SU-DHL-6 (cell line): Measurements from ENCODE around the gene LSM3.
A peak's percentile ranks its signal among the peaks of the same experiment; 100 is the strongest.

Source experiments
- H2AFZ ChIP-seq: fragments of 200-600 bp; sonication (generic); 2 replicates; pipeline ENCODE4 v1.6.1; 2014; ENCODE audit warnings: low read depth, mild to moderate bottlenecking, moderate library complexity, mixed read lengths, antibody characterized with exemption, low read length; ENCODE audit not compliant: severe bottlenecking
- H3F3A ChIP-seq: fragments of 200-600 bp; shearing (Covaris generic); 2 replicates; pipeline ENCODE4 v1.6.0; 2016; ENCODE audit warnings: antibody characterized with exemption, mild to moderate bottlenecking; ENCODE audit not compliant: insufficient read depth
- H3K27ac ChIP-seq: fragments of 200-600 bp; sonication (generic); 2 replicates; pipeline ENCODE4 v1.5.1; 2016; ENCODE audit warnings: low read depth, mild to moderate bottlenecking, low read length, moderate library complexity, mixed read lengths
- H3K27me3 ChIP-seq: fragments of 200-600 bp; sonication (generic), shearing (Covaris generic); 2 replicates; pipeline ENCODE4 v1.6.0; 2014; ENCODE audit warnings: mild to moderate bottlenecking, low read length
- H3K36me3 ChIP-seq: fragments of 200-600 bp; sonication (generic); 2 replicates; pipeline ENCODE4 v1.6.1; 2014; ENCODE audit warnings: mild to moderate bottlenecking, low read length, mixed read lengths
- H3K4me2 ChIP-seq: fragments of 300-600, 200-600 bp; shearing (Covaris generic), sonication (generic); 2 replicates; pipeline ENCODE4 v1.6.0; 2014; ENCODE audit warnings: low read length, low read depth, mild to moderate bottlenecking; ENCODE audit not compliant: poor library complexity, severe bottlenecking
- H3K4me3 ChIP-seq: fragments of 200-600 bp; sonication (generic); 2 replicates; pipeline ENCODE4 v1.5.1; 2014; ENCODE audit warnings: antibody characterized with exemption, low read length, mild to moderate bottlenecking, mixed read lengths; ENCODE audit not compliant: insufficient read depth, poor library complexity, severe bottlenecking
- H3K79me2 ChIP-seq: fragments of 200-600 bp; sonication (generic); 2 replicates; pipeline ENCODE4 v1.6.1; 2014; ENCODE audit warnings: mild to moderate bottlenecking, low read length, moderate library complexity; ENCODE audit not compliant: insufficient read depth
- H3K9ac ChIP-seq: fragments of 200-600 bp; sonication (generic); 2 replicates; pipeline ENCODE4 v1.7.0; 2014; ENCODE audit warnings: mild to moderate bottlenecking, low read length
- H3K9me2 ChIP-seq: fragments of 200-600 bp; sonication (generic); replicated peaks from 2 replicates; pipeline ENCODE4 v1.6.1; 2014; ENCODE audit warnings: low read length; ENCODE audit not compliant: insufficient read depth
- H3K9me3 ChIP-seq: fragments of 200-600 bp; sonication (generic); 2 replicates; pipeline ENCODE4 v1.6.1; 2014; ENCODE audit warnings: low read length, mixed read lengths; ENCODE audit not compliant: insufficient read depth
- H4K20me1 ChIP-seq: fragments of 200-600 bp; sonication (generic); 2 replicates; pipeline ENCODE4 v1.6.1; 2014; ENCODE audit warnings: low read depth, mild to moderate bottlenecking, antibody characterized with exemption, low read length, moderate library complexity, mixed read lengths
- CTCF ChIP-seq: fragments of 200-600 bp; sonication (generic); IDR thresholded peaks from one replicate; pipeline ENCODE4 v1.5.1; 2017; ENCODE audit warnings: antibody characterized with exemption, mild to moderate bottlenecking, low read length, moderate library complexity; ENCODE audit not compliant: insufficient read depth, poor library complexity, severe bottlenecking
- EZH2phosphoT487 ChIP-seq: fragments of 200-600 bp; sonication (generic), shearing (Covaris generic); conservative IDR thresholded peaks from 2 replicates; pipeline ENCODE4 v1.6.1; 2018; ENCODE audit warnings: mild to moderate bottlenecking, antibody characterized with exemption, low read length, moderate library complexity, mixed read lengths

Gene LSM3

GRCh38 chr3:14179114-14179465 is 473 bp downstream of the LSM3 start:
- H2AFZ ChIP-seq, result peak overlapping the region; percentile 76
- H3K79me2 ChIP-seq, result peaks cover 83% of the 10 kb centered on the region

DNA sequence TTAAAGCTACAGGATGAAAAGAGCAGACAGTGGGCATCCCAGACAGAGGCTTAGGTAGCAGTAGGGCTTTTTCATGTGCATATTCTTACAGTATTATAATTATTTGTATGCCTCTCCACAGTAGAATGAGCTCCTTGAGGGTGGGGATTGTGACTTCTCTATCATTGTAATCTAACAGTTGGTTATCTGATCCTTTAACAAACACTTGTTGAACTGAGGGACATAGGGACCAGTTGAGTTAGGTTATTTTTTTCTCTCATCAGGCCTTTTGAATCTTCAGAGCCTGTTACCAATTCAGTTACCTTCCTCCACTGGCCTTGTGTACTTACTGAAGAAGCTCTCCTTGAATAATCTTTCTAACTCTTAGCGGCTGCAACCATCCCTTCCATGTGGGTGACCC is 1.2 kb downstream of the LSM3 start:
- Histone ChIP-seq H2AFZ (no peak overlapping the region), H3K9me2 (no peaks in the 10 kb centered on the region), H3K4me2 (peak overlapping the region; percentile 91), H3F3A (peaks cover 12% of the 10 kb centered on the region), H3K9me3 (no peaks in the 10 kb centered on the region), H3K27me3 (no peaks in the 10 kb centered on the region), H3K9ac (peak overlapping the region; percentile 87), H3K79me2 (peaks cover 76% of the 10 kb centered on the region), H3K4me3 (peak overlapping the region; percentile 87), H3K36me3 (peaks cover 27% of the 10 kb centered on the region), H4K20me1 (peaks cover 6% of the 10 kb centered on the region; the same call in 1 of the 2 replicates), H3K27ac (no peak overlapping the region)
- TF ChIP-seq CTCF (no peak), EZH2phosphoT487 (no peak)

More at GRCh38 chr3:14179114-14179465, 473 bp downstream of the LSM3 start:
- Histone ChIP-seq H3K27ac (0 out of 2 replicates have a peak overlapping the region, but pooled peaks have one; percentile 14), H4K20me1 (peaks cover 7% of the 10 kb centered on the region; the same call in 1 of the 2 replicates), H3K27me3 (no peaks in the 10 kb centered on the region), H3F3A (peaks cover 12% of the 10 kb centered on the region), H3K36me3 (peaks cover 26% of the 10 kb centered on the region), H3K9me3 (no peaks in the 10 kb centered on the region), H3K4me3 (peak overlapping the region; percentile 87), H3K4me2 (peak overlapping the region; percentile 91), H3K9me2 (no peaks in the 10 kb centered on the region), H3K9ac (peak overlapping the region; percentile 87)
- TF ChIP-seq EZH2phosphoT487, result no peak
- TF ChIP-seq CTCF, result no peak

DNA sequence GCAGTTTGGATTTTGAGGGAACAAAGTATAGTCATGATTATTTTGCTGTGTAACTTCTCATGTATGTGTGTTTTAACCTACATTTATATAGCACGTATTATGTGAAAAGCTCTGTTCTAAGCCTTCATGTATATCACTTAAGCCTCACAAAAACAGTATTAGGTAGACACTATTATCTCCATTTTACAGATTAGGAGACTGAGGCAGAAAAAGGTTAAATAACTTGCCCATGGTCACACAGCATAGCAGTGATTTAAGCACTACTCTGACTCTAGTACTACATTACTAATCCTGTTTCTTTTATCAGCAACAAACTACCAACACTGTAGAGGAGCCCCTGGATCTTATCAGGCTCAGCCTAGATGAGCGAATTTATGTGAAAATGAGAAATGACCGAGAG is 2.6 kb downstream of the LSM3 start:
- H3K4me3 ChIP-seq, result no peak overlapping the region
- no peaks in the 10 kb centered on the region for H3K27me3 ChIP-seq
- no peak for TF ChIP-seq EZH2phosphoT487
- no peak for TF ChIP-seq CTCF
- no peak overlapping the region for H2AFZ ChIP-seq
- peaks cover 27% of the 10 kb centered on the region for H3K36me3 ChIP-seq
- H3F3A ChIP-seq, result no peaks in the 10 kb centered on the region; the same call in 1 of the 2 replicates
- H3K9me2 ChIP-seq, result no peaks in the 10 kb centered on the region
- no peak overlapping the region for H3K9ac ChIP-seq
- H4K20me1 ChIP-seq, result no peaks in the 10 kb centered on the region
- H3K79me2 ChIP-seq, result peaks cover 62% of the 10 kb centered on the region
- no peak overlapping the region for H3K27ac ChIP-seq
- H3K9me3 ChIP-seq, result no peaks in the 10 kb centered on the region
- no peak overlapping the region for H3K4me2 ChIP-seq
